Tibial artery (tissue), 4 donors: ENCODE measurements around the gene FAM3B.

Source experiments
- DNase-seq, 2 donors: peaks; one replicate each; pipeline ENCODE4 v3.0.0-alpha.2; 2019
- H3K27ac ChIP-seq, 2 donors: fragments of 200-600 bp; sonication (generic) in 1 of 2; 1 replicate in 1 of 2; 2 replicates in 1 of 2; pipeline ENCODE4 v1.5.1; 2018 to 2019; ENCODE audit warnings: mild to moderate bottlenecking in 1 of 2
- H3K27me3 ChIP-seq, 2 donors: fragments of 200-600 bp; sonication (generic) in 1 of 2; one replicate each; pipeline versions ENCODE4 v1.5.1 to v1.6.0; 2016 to 2019
- H3K36me3 ChIP-seq, 3 donors: fragments of 200-600 bp; sonication (generic) in 2 of 3; one replicate each; pipeline ENCODE4 v1.5.1; 2016 to 2019; ENCODE audit warnings: mild to moderate bottlenecking in 2 of 3
- H3K4me1 ChIP-seq, 4 donors: fragments of 200-600 bp; sonication (generic) in 2 of 4; 1 replicate in 3 of 4; 2 replicates in 1 of 4; pipeline ENCODE4 v1.5.1; 2016 to 2019
- H3K4me3 ChIP-seq, 2 donors: fragments of 200-600 bp; sonication (generic) in 1 of 2; 1 replicate in 1 of 2; 2 replicates in 1 of 2; pipeline ENCODE4 v1.5.1; 2018 to 2019; ENCODE audit warnings: mild to moderate bottlenecking in 2 of 2
- H3K9me3 ChIP-seq, 3 donors: fragments of 200-600 bp; sonication (generic) in 1 of 3; one replicate each; pipeline ENCODE4 v1.5.1; 2016 to 2019
- CTCF ChIP-seq, 2 experiments: fragments of 200-600 bp in 1 of 2; fragments of 450-650 bp in 1 of 2; IDR thresholded peaks; one replicate each; pipeline ENCODE4 v1.5.1; 2017 to 2019; ENCODE audit warnings: antibody characterized with exemption in 2 of 2, mild to moderate bottlenecking in 1 of 2, moderate library complexity in 1 of 2
- intact Hi-C: fragments of 100-400 bp; cut with DNase I; formaldehyde crosslinking; loops from one replicate; pipeline ENCODE4 v1.15.0; 2023; ENCODE audit warnings: low total_unique reads

FAM3B gene

GRCh38 chr21:41315726-41316125 lies 875 bp upstream of the FAM3B start:
- no peak for TF ChIP-seq CTCF (IDR thresholded peaks at IDR 0.05)
- Histone ChIP-seq H3K4me3 (no peak overlapping the region), H3K9me3 (no peaks in the 10 kb centered on the region), H3K27ac (no peak overlapping the region), H3K27me3 (peaks cover 0 to 26% of the 10 kb centered on the region in 2 donors), H3K4me1 (peaks cover 0 to 15% (median 11%) of the 10 kb centered on the region in 4 donors), H3K36me3 (no peaks in the 10 kb centered on the region)
- intact Hi-C loops, result no loop called here
- no peak for DNase-seq

- Histone ChIP-seq H3K27ac (no peak overlapping the region), H3K4me1 (peaks cover 0 to 15% (median 11%) of the 10 kb centered on the region in 4 donors), H3K36me3 (no peaks in the 10 kb centered on the region), H3K9me3 (no peaks in the 10 kb centered on the region), H3K4me3 (peak overlapping the region; percentile 30 to 41), H3K27me3 (peaks cover 0 to 29% of the 10 kb centered on the region in 2 donors)
- no peak for TF ChIP-seq CTCF (IDR thresholded peaks at IDR 0.05)
- intact Hi-C loops, result no loop called here
- no peak for DNase-seq
Measured at GRCh38 chr21:41317063-41317392, 427 bp downstream of the FAM3B start.

- no peak for TF ChIP-seq CTCF (IDR thresholded peaks at IDR 0.05)
- H3K4me1 ChIP-seq, result peaks cover 0 to 15% (median 11%) of the 10 kb centered on the region in 4 donors
- no peak overlapping the region for H3K4me3 ChIP-seq
- H3K36me3 ChIP-seq, result no peaks in the 10 kb centered on the region
- no peaks in the 10 kb centered on the region for H3K9me3 ChIP-seq
- no peak overlapping the region for H3K27ac ChIP-seq
- intact Hi-C loops, result no loop called here
- no peak for DNase-seq
- H3K27me3 ChIP-seq, result peaks cover 0 to 29% of the 10 kb centered on the region in 2 donors
Measured at GRCh38 chr21:41317458-41317857, 857 bp downstream of the FAM3B start.

- no peak for TF ChIP-seq CTCF (IDR thresholded peaks at IDR 0.05)
- no peak overlapping the region for H3K27ac ChIP-seq
- H3K4me1 ChIP-seq, result peaks cover 0 to 15% (median 11%) of the 10 kb centered on the region in 4 donors
- no peak for DNase-seq
- no peaks in the 10 kb centered on the region for H3K9me3 ChIP-seq
- intact Hi-C loops, result no loop called here
- H3K27me3 ChIP-seq, result peaks cover 0 to 31% of the 10 kb centered on the region in 2 donors
- no peaks in the 10 kb centered on the region for H3K36me3 ChIP-seq
- no peak overlapping the region for H3K4me3 ChIP-seq
Measured at GRCh38 chr21:41318218-41318617, 1.6 kb downstream of the FAM3B start.

- Histone ChIP-seq H3K27me3 (peaks cover 0 to 31% of the 10 kb centered on the region in 2 donors), H3K4me1 (peaks cover 0 to 15% (median 11%) of the 10 kb centered on the region in 4 donors), H3K4me3 (no peak overlapping the region), H3K9me3 (no peaks in the 10 kb centered on the region), H3K36me3 (no peaks in the 10 kb centered on the region), H3K27ac (no peak overlapping the region)
- no peak for DNase-seq
- TF ChIP-seq CTCF (IDR thresholded peaks at IDR 0.05), result no peak
- intact Hi-C loops, result no loop called here
Measured at GRCh38 chr21:41319273-41319672, 2.7 kb downstream of the FAM3B start.
